GM20000 (cell line): ENCODE data around the gene KLK11.
"Not testable (repeated sequence)": the region's sequence is repeated elsewhere in the genome, so short reads cannot be mapped to it uniquely, and the experiment has no call there.

Experiments
- DNase-seq: peaks from one replicate; pipeline ENCODE4 v3.0.0; 2012; ENCODE audit warnings: low spot score
- TF ChIP-seq, protein P1 (sequence below): IDR thresholded peaks from 2 replicates; pipeline ENCODE4 v1.5.1; 2012; ENCODE audit warnings: mild to moderate bottlenecking, control low read depth; ENCODE audit errors: extremely low read depth, missing control alignments

The KLK11 gene

DNA sequence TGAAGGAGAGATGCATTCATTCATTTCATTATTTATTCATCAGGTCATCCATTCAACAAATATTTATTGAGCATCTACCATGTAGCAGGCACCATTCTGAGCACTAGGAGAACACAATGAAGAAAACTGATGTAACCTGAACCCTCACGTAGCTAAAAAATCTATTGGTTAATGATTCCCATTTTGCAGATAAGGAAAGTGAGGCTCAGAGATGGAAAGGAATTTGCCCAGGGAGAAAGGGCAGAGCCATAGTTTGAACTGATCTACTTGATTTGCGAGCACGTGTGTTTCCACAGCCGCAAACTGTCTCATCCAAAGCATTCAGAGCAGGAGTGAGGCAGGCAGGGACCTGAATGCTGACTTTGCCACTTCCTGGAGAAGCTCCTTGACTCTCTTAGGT is 27.7 kb downstream of the KLK11 start:
- no peak for DNase-seq

DNA sequence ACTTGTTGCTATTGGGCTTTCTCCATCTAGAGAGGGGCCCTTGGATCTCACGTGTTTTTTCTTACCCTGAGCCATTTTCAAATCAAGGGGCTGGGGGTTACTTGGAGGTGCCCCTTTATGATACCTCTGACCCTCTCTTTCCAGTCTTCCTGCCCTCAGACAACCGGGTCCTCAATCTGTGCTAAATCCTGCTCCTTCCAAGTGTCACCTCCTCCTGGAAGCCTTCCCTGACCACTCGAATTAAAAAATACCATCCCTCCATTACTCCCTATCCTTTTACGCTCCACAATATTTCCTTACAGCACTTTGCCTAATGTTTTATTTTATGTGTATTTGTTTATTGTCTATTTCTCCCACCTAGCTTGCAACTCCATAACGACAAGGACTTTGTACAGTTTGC is 28.4 kb downstream of the KLK11 start:
- TF ChIP-seq, protein P1, sequence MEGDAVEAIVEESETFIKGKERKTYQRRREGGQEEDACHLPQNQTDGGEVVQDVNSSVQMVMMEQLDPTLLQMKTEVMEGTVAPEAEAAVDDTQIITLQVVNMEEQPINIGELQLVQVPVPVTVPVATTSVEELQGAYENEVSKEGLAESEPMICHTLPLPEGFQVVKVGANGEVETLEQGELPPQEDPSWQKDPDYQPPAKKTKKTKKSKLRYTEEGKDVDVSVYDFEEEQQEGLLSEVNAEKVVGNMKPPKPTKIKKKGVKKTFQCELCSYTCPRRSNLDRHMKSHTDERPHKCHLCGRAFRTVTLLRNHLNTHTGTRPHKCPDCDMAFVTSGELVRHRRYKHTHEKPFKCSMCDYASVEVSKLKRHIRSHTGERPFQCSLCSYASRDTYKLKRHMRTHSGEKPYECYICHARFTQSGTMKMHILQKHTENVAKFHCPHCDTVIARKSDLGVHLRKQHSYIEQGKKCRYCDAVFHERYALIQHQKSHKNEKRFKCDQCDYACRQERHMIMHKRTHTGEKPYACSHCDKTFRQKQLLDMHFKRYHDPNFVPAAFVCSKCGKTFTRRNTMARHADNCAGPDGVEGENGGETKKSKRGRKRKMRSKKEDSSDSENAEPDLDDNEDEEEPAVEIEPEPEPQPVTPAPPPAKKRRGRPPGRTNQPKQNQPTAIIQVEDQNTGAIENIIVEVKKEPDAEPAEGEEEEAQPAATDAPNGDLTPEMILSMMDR, result no peak
- DNase-seq, result no peak

More for the DNA sequence above, 27.7 kb downstream of the KLK11 start:
- TF ChIP-seq, protein P1, result no peak

DNA sequence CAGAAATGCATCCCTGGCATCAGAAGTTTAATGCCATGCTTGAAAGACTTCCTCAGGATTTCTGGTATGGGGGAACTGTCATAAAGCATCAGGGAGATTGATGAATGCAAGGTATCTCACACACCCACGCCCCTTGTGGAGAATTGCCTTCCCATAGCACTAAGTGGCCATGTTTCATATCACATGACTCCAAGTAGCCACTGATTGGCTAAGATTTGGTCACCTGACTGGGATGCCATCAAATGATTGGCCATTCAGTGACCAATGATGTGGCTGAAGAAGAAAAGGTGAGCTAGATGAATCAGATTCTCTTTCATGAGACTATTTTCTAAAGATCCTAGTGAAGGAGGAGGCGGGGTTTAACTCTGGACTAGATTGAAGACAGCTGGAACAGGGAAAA is 32.3 kb downstream of the KLK11 start:
- no peak for DNase-seq
- TF ChIP-seq, protein P1, result no peak

DNA sequence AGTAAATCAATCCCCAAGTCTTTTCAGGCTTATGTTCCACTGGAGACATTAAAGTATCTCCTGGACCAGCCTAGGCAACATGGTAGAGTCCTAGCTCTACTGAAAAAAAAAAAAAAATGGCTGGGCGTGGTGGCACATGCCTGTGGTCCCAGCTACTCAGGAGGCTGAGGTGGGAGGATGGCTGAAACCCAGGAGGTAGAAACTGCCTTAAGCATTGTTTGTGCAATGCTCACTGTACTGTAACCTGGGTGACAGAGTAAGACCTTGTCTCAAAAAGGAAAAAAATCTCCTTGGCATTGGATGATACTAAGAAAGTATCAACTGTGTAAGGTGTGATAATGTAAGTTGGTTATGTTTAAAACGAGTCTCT is 33.8 kb downstream of the KLK11 start:
- TF ChIP-seq, protein P1, result no peak

DNA sequence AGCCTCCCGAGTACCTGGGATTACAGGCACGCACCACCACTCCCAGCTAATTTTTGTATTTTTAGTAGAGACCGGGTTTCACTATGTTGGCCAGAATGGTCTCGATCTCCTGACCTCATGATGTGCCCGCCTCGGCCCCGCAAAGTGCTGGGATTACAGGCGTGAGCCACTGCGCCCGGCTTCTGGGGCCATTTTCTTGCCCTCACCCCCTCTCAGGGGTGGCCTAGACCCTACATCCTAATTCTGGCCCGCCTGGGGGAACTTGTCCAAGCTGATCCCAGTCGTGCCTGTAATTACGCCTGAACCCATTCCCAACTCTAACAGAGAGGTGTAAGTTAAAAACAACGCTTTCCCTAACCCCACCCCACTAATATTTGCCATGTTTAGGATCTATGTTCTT is 42.0 kb downstream of the KLK11 start:
- DNase-seq, result not testable (repeated sequence)

More for the DNA sequence above, 33.8 kb downstream of the KLK11 start:
- no peak for DNase-seq

DNA sequence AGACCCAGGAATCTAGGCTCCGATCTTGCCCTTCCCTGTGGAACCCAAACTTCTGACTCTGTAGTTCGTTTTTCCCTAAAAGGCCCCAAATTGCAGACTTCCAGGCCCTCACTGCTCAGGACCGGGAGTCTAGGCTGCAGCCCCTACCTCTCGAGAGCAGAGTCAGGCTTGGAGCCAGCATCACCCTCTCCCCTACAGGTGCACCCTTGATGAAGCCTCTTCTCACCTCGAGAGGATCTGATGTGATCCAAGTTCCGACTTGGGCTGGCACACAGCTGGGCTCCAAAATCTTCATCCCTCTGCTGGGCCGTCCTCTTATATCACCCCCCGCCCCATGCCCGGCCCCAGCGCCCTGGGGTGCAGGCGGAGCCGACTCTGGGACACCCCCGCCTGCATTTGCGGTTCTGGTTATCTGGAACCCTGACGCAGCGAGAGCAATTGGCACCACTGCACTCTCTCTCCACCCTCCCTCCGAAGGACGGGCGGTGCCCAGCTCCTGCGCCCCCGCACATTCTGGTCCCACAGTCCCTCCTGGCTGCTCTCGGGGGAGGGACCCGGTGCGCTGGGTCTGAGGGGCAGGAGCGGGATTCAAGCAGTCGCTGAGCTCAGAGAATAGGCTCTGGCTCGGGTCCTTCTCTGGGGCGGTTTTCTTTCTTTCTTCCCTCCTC is 42.7 kb downstream of the KLK11 start, which contains the start of gene KLK7:
TSS of gene KLK7 (minus strand) at position 293 of the 668 bp plus-strand sequence. CDS start 1,518 bp downstream, outside the sequence.
- TF ChIP-seq, protein P1, result no peak
- DNase-seq, result no peak

DNA sequence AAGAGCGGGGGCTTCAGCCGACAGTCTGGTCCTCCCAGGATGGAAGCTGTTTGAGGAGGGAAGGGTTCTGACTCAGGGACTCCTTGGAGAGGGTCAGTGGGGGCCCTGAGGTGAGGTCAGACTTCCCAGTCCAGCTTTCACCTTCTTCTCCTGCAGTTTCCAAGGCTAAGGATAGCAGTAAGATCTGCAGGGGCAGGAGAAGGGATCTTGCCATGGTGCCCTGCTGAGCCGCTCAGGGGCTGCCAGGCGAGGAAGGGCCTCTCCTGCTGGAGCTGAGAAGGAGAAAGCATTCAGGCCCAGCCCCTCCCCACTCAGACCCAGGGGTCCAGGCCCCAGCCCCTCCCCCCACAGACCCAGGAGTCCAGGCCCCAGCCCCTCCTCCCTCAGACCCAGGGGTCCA is 44.2 kb downstream of the KLK11 start:
- no peak for DNase-seq
- TF ChIP-seq, protein P1, result no peak

DNA sequence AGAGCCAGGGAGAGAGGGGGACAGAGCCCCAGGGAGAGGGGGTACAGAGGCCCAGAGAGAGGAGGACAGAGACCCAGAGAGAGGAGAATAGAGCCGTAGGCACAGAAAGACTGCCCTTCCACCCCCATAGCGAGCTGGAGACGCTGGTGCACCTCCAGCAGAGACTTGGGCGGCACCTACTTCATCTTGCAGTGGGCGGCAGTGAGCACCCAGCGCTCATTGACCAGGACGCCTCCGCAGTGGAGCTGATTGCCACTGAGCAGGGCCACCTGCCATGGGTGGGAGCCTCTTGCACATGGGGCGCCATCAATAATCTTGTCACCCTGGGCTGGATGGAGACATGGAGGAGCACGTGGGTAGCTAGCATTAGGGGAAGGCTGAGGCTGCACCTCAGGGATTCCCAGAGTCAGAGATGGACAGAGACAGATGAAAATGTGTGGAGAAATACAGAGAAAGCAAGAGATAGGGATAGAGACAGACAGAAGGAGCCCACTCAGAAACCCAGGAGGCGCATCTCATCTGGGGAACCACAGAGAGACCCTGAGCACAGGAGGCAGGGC is 44.7 kb downstream of the KLK11 start:
- TF ChIP-seq, protein P1, result no peak
- no peak for DNase-seq
